ENCODE measurements around the gene SPAG4.

SPAG4 gene

DNA sequence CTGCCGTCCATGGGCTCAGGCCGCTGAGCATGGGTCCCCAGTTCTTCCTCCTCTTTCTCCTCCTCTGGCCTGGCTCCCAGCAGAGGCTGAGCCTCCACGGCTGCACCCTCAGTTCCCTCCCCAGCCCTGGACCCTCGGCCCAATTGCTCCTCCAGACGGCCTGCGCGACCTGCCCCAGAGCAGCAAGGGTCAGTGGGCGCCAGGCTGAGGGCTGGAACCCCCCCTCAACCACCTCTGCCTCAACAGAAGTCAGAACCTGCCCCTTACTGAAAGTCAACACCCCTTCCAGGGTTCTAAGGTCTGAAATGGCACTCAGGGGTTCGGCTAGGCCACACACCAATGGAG is 15.9 kb upstream of the SPAG4 start:
- DNase-seq (ENCODE audit: low spot score): no peak

GRCh38 chr20:35600176-35600992 is 15.2 kb upstream of the SPAG4 start:
- DNase-seq (ENCODE audit: low spot score): no peak

GRCh38 chr20:35600993-35601973 is 14.3 kb upstream of the SPAG4 start:
- DNase-seq (ENCODE audit: low spot score): peak; percentile 48

DNA sequence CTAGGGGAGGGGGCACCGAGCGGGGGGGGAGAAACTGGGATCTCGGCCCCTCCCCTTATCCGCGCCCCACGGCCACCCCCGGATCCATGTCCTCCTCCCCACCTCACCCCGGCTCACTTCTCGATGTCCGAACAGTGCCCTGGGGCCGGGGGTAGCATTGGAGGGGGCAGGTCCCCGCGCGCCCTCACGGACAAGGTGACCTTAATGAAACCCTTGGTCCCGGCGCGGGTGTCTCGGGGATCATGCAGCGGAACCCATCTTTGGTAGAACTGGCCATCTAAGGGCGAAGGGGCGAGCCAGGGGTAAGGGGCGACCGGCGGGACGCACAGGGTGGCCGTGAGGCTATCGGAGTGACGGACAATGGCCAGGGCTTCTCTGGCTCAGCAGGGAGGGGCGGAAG is 13.6 kb upstream of the SPAG4 start:
- no peak for DNase-seq (ENCODE audit: low spot score)

GRCh38 chr20:35602851-35603495 is 12.7 kb upstream of the SPAG4 start:
- no peak for DNase-seq (ENCODE audit: low spot score)

DNA sequence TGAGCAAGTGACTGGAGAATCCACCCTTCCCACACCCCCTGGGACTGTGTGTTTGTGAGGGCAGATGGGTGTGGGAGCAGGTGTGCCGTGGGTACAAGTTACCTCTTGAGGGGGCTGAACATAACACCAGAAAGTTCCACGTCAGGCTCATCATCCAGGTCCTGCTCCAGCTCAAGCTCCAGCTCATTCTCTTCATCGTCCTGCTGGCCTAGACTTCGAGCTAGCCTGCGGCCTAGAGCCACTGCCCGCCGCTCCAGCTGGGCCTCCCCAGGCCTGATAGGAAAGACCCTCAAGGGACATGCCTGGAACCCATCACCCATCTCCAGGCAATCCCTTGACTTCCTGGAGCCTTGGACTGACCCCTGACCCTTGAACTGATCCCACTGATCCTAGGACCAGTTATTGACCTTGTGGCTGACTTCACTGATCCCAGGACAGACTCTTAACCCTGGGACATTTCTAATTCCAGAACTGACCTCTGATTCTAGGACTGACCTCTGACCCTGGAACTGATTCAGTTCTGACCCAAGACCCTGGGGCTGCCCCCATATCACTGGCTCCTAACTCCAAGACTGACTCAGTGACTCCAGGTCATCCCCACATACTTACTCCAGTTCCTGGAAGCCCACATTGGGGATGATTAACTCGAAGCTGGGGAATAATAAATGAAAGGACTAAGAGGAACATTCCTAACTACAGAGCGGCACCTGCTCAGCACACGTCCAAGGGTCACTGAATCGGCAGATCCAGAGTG is 11.8 kb upstream of the SPAG4 start:
- DNase-seq (ENCODE audit: low spot score): no peak

DNA sequence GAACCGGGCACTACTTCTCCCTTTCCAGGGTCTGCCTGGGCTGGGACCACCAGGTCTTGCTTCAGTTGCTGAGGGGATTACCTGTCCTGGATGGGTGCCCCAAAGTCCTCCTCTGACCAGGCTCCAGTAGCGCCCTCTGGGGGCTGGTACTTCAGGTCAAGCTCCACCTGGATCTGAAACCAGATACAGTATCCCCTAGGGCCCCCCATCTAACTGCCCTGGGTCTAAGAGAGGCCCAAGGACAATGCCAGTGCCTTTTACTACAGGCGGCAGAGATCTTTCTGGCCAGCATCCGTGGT is 11.2 kb upstream of the SPAG4 start:
- DNase-seq (ENCODE audit: low spot score): no peak

- no peak for DNase-seq (ENCODE audit: low spot score)
Measured at GRCh38 chr20:35606127-35606526, 9.5 kb upstream of the SPAG4 start.

- no peak for DNase-seq (ENCODE audit: low spot score)
Measured at GRCh38 chr20:35607003-35607735, 8.5 kb upstream of the SPAG4 start.

DNA sequence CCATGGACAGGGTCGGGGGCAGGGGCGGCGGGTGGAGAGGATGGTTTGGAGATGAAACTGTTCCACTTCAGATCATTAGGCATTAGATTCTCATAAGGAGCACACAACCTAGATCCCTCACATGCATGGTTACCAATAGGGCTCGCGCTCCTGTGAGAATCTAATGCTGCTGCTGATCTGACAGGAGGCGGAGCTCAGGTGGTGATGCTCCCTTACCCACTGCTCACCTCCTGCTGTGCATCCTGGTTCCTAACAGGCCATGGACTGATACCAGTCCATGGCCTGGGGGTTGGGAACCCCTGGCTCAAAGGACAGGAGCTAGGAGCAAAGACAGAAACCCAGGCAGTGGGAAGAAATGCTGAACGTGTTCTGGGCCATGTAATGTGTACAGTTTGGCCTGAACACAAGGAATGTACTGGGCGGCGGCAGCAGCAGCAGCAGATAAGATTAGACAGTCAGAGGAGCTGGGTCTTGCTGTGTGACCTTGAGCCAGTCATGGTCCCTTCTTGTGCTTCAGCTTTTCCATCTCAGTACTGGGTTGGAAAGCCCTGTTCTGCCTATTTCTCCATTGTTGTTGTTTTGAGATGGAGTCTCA is 4.7 kb upstream of the SPAG4 start:
- no peak for DNase-seq (ENCODE audit: low spot score)

- DNase-seq (ENCODE audit: low spot score): no peak
Measured at GRCh38 chr20:35611482-35611881, 4.1 kb upstream of the SPAG4 start.

DNA sequence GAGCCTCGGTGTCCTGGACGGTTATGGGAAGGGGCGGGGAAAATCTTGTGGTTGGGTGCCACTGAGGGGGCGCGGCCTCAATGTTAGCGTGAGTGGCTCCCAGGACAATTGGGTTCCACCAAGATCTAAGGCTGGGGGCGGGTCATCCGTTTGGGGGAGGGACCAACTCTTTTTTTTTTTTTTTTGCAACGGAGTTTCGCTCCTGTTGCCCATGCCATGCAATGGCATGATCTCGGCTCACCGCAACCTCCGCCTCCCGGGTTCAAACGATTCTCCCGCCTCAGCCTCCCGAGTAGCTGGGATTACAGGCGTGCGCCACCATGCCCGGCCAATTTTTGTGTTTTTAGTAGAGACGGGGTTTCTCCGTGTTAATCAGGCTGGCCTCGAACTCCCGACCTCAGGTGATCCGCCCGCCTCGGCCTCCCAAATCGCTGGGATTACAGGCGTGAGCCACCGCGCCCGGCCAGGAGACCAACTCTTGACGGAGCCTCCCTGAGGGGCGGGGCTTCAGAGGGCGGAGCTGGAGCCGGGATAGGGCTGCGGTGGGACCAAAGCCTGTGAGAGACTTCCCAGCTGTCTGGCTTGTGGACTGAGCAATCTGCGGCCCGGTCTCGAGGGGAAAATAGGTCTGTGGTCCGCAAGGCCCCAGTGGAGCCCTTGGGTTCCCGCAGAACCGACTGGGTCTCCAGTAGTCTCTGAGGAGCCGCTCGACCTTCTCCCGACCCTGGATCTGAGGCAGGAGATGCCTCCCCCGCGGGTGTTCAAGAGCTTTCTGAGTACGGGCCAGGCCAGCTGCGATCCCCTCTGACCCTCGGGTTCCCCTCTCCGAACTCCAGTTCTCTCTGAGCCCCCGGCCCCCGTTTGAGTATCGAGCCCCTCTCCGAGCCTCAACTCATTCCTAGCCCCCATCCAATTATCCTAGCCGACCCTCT is 1.1 kb downstream of the SPAG4 start:
- DNase-seq (ENCODE audit: low spot score): peak; percentile 76

- DNase-seq (ENCODE audit: low spot score): peak; percentile 86
Measured at GRCh38 chr20:35617397-35618262, 2.0 kb downstream of the SPAG4 start.

DNA sequence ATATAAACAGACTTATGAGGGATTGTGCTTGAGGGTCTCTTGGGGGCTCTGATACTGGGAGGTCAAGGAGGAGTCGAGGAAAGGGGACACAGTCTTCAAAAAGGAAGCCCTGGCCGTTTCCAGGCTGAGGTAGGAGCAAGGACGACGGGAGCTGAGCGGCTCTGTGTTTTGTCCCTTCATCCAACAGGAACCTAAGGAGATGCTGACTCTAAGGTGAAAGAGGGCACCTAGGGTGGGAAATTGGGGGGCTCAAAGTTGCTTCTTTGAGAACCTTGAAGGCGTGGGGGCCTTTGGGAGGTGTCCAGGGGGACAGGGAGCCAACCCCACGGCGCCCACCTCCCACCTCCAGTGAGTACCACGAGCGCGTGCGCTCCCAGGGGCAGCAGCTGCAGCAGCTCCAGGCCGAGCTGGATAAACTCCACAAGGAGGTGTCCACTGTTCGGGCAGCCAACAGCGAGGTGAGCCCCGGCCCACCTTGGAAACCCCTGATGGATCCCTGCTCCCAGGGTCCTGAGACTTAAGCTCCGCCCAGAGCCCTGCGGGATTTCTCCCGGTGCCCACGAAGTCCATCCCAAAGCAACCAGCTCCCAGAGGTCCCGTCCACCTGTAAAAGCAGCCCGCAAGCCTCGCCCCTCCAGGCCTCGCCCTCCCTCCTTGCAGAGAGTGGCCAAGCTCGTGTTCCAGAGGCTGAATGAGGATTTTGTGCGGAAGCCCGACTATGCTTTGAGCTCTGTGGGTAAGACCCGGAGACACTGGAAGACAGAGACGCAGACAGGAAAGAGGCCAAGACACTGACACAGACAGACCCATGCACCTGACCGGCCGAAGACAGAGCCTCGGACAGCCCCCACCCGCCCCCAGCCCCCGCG is 2.9 kb downstream of the SPAG4 start:
- peak; percentile 20 for DNase-seq (ENCODE audit: low spot score)

DNA sequence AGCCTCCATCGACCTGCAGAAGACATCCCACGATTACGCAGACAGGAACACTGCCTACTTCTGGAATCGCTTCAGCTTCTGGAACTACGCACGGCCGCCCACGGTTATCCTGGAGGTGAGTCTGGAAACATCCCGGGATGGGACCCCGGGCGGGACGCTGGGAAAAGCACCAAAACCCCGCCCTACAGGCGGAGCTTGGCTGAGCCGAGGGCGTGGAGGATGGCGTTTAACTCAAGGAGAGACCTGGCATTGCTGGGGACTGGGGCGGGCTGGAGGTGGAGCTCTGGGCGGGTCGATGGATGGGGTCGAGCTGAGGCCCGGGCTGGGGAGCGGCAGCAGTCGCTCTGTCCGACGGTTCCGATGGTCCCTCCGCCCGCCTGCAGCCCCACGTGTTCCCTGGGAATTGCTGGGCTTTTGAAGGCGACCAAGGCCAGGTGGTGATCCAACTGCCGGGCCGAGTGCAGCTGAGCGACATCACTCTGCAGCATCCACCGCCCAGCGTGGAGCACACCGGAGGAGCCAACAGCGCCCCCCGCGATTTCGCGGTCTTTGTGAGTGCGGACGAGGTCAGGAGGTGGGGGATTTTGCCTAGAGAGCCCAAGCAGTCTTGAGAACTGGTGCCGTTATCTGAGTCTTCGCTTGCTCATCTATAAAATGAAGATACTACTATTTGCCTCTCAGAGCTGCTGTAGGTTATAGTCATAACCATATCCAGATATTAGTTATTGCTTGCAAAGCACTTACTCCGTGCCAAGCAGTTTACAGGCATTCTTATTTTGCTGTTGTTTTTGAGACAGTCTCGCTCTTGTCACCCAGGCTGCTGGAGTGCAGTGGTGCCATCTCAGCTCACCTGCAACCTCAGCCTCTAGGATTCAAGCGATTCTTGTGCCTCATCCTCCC is 3.8 kb downstream of the SPAG4 start:
- peak; percentile 65 for DNase-seq (ENCODE audit: low spot score)

DNA sequence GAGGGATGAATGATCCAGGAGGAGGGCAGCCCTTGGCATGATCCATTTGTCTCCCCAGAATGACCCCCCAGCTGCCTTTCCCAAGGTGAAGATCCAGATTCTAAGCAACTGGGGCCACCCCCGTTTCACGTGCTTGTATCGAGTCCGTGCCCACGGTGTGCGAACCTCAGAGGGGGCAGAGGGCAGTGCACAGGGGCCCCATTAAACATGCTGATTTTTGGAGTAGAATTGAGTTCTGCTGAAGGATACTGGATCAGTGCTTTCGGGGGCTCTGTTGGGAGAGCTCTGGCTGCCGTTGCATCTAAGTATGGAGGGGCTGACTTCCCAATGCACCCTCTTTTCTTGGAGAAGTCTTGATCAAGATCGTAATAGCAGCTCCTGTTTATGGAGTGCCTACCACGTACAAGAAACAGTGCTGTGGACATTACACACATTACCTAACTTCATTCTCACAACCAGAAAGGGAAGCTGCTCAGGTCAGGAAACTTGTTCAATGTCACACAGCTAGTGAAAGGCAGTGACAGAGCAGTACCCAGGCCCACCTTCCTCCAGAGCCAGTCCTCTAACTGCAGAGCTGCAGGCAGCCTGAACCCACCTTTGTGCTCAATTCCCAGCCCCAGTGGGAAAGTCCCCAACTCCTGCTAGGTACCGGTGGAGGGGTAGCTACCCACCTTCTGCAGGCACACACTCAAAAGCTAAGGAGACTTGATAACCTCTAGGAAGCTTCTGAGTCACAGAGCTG is 5.4 kb downstream of the SPAG4 start:
- no peak for DNase-seq (ENCODE audit: low spot score)

Data from kidney capillary endothelial cell (primary cell).